Measurements from ENCODE around the gene PLAU. TPM values are rescaled to one million over a fixed set of nuclear protein-coding genes. Genes with fewer than 3 reads are reported as not detected.

Gene PLAU
- total and polyA plus RNA-seq, 9 of the 15 experiments (the other 6 are each of a cell fraction or from before 2014, with no cell fraction given): 2.1 to 16.9 (median 3.3) TPM

- no peak for TF ChIP-seq ZNF507 (tag; conservative IDR thresholded peaks at IDR 0.05)
- peak; percentile 81 for TF ChIP-seq JUND (IDR thresholded peaks at IDR 0.05; ENCODE audit: borderline replicate concordance, low read depth, low read length)
- peak; percentile 78; the same call in 2 of the 3 replicates for TF ChIP-seq JUND (tag; IDR thresholded peaks at IDR 0.05; ENCODE audit: borderline replicate concordance, low read depth, low read length)
- TF ChIP-seq ASH1L (IDR thresholded peaks at IDR 0.05; ENCODE audit: borderline replicate concordance, low read depth, partially characterized antibody): no peak
- TF ChIP-seq TEAD4 (IDR thresholded peaks at IDR 0.05; ENCODE audit: low read length): peak; percentile 94
- no peak for TF ChIP-seq TEAD4 (CRISPR knock-in tag; IDR thresholded peaks at IDR 0.05; ENCODE audit: borderline replicate concordance)
- no peak for TF ChIP-seq ZNF707 (CRISPR knock-in tag; conservative IDR thresholded peaks at IDR 0.05)
- TF ChIP-seq STAG1 (CRISPR knock-in tag; IDR thresholded peaks at IDR 0.05; ENCODE audit: borderline replicate concordance): no peak
- TF ChIP-seq CTCF (IDR thresholded peaks at IDR 0.05 in 2 of 3, conservative IDR thresholded peaks at IDR 0.05 in 1 of 3; ENCODE audit: insufficient read depth in 2 of 3, low read depth in 1 of 3, low read length in 3 of 3): no peak; a peak in 1 of 6 replicates
- TF ChIP-seq ZNF239 (CRISPR knock-in tag; IDR thresholded peaks at IDR 0.05): no peak
- no peak for TF ChIP-seq ZBTB8A (IDR thresholded peaks at IDR 0.05; ENCODE audit: partially characterized antibody)
- no peak for TF ChIP-seq ZNF280B (CRISPR knock-in tag; IDR thresholded peaks at IDR 0.05)
- TF ChIP-seq SMARCA5 (IDR thresholded peaks at IDR 0.05): no peak; the same call in 1 of the 2 replicates
- TF ChIP-seq DPF2 (IDR thresholded peaks at IDR 0.05): peak; percentile 95
- TF ChIP-seq NBN (IDR thresholded peaks at IDR 0.05; ENCODE audit: low read depth): peak; percentile 85
- no peak for TF ChIP-seq CBX5 (IDR thresholded peaks at IDR 0.05; ENCODE audit: borderline replicate concordance, low read depth)
- no peak for TF ChIP-seq CBX8 (IDR thresholded peaks at IDR 0.05; ENCODE audit: borderline replicate concordance, extremely low read depth, low read depth, low read length, poor library complexity, severe bottlenecking)
- TF ChIP-seq ZNF436 (CRISPR knock-in tag; IDR thresholded peaks at IDR 0.05): no peak
- TF ChIP-seq GTF2F1 (IDR thresholded peaks at IDR 0.05; ENCODE audit: low read depth, low read length): no peak
- TF ChIP-seq TAL1 (IDR thresholded peaks at IDR 0.05): peak; percentile 86
- peak; percentile 35 to 73; a peak in 2 of 4 replicates for TF ChIP-seq MAZ (CRISPR knock-in tag; conservative IDR thresholded peaks at IDR 0.05 in 1 of 2, IDR thresholded peaks at IDR 0.05 in 1 of 2)
- peak in 1 of 3 experiments; percentile 5 for TF ChIP-seq YY1 (IDR thresholded peaks at IDR 0.05; ENCODE audit: borderline replicate concordance in 1 of 3, control insufficient read depth in 1 of 3, extremely low read depth in 1 of 3, insufficient read depth in 3 of 3, insufficient read length in 1 of 3, insufficient replicate concordance in 2 of 3, low read depth in 1 of 3, low read length in 2 of 3)
- TF ChIP-seq EGR1 (conservative IDR thresholded peaks at IDR 0.05): peak; percentile 90
- no peak; the same call in 1 of the 2 replicates for TF ChIP-seq L3MBTL2 (IDR thresholded peaks at IDR 0.05)
- TF ChIP-seq KAT8 (IDR thresholded peaks at IDR 0.05; ENCODE audit: low read depth): no peak
- no peak for TF ChIP-seq BRD4 (IDR thresholded peaks at IDR 0.05)
Observed at GRCh38 chr10:73956476-73957359, 45.8 kb downstream of the PLAU start (continued).

Data from K562 (cell line).